ENCODE results near the gene EWSR1.
"Not testable (repeated sequence)": the region's sequence is repeated elsewhere in the genome, so short reads cannot be mapped to it uniquely, and the experiment has no call there.

The EWSR1 gene

GRCh38 chr22:29233277-29233877, 34.7 kb upstream of the EWSR1 start:
- no peaks in the 10 kb centered on the region for H3K27me3 Mint-ChIP-seq
- ATAC-seq (replicated peaks) (no peak), DNase-seq (no peak)
- H3K36me3 Mint-ChIP-seq (ENCODE audit: insufficient read depth), result no peaks in the 10 kb centered on the region
- H3K27ac Mint-ChIP-seq, result no peak overlapping the region
- H3K4me1 Mint-ChIP-seq (ENCODE audit: low read depth in 2 of 2), result no peaks in the 10 kb centered on the region
- no peaks in the 10 kb centered on the region for H3K9me3 Mint-ChIP-seq
- no peak overlapping the region for H3K4me3 Mint-ChIP-seq

GRCh38 chr22:29240481-29240880, 27.6 kb upstream of the EWSR1 start:
- not testable (repeated sequence) for H3K9me3 Mint-ChIP-seq; ATAC-seq (replicated peaks); H3K4me3 Mint-ChIP-seq; DNase-seq; H3K27ac Mint-ChIP-seq; H3K36me3 Mint-ChIP-seq (ENCODE audit: insufficient read depth); H3K4me1 Mint-ChIP-seq (ENCODE audit: low read depth in 2 of 2)
- H3K27me3 Mint-ChIP-seq, result peaks cover 11 to 26% of the 10 kb centered on the region in 2 donors

- H3K27me3 Mint-ChIP-seq, result peaks cover 11 to 29% of the 10 kb centered on the region in 2 donors
- peaks cover 0 to 7% of the 10 kb centered on the region in 2 donors for H3K4me1 Mint-ChIP-seq (ENCODE audit: low read depth in 2 of 2)
- H3K36me3 Mint-ChIP-seq (ENCODE audit: insufficient read depth), result no peaks in the 10 kb centered on the region
- DNase-seq (no peak), ATAC-seq (replicated peaks) (no peak)
- no peak overlapping the region for H3K27ac Mint-ChIP-seq
- H3K4me3 Mint-ChIP-seq, result no peak overlapping the region
- H3K9me3 Mint-ChIP-seq, result peaks cover 0 to 9% of the 10 kb centered on the region in 2 donors
These were observed 24.1 kb upstream of the EWSR1 start for GRCh38 chr22:29243874-29244446.

GRCh38 chr22:29244785-29245625, 23.1 kb upstream of the EWSR1 start:
- Mint-ChIP-seq H3K27me3 (peaks cover 11 to 29% of the 10 kb centered on the region in 2 donors), H3K4me3 (no peak overlapping the region), H3K9me3 (peaks cover 0 to 1% of the 10 kb centered on the region in 2 donors), H3K36me3 (ENCODE audit: insufficient read depth) (no peaks in the 10 kb centered on the region), H3K27ac (peak overlapping the region in 1 of 2 donors; percentile 73), H3K4me1 (ENCODE audit: low read depth in 2 of 2) (peaks cover 0 to 7% of the 10 kb centered on the region in 2 donors)
- ATAC-seq (replicated peaks) (no peak), DNase-seq (no peak)

- no peak overlapping the region for H3K27ac Mint-ChIP-seq
- H3K27me3 Mint-ChIP-seq, result peaks cover 11 to 29% of the 10 kb centered on the region in 2 donors
- peak; percentile 92 for ATAC-seq (replicated peaks)
- H3K4me1 Mint-ChIP-seq (ENCODE audit: low read depth in 2 of 2), result peaks cover 0 to 7% of the 10 kb centered on the region in 2 donors
- no peaks in the 10 kb centered on the region for H3K36me3 Mint-ChIP-seq (ENCODE audit: insufficient read depth)
- H3K9me3 Mint-ChIP-seq, result no peaks in the 10 kb centered on the region
- no peak overlapping the region for H3K4me3 Mint-ChIP-seq
- DNase-seq, result peak; percentile 63 to 71 (median 64)
These were observed 22.3 kb upstream of the EWSR1 start for GRCh38 chr22:29245626-29246385.

GRCh38 chr22:29247891-29248290, 20.2 kb upstream of the EWSR1 start:
- not testable (repeated sequence) for H3K4me3 Mint-ChIP-seq; H3K36me3 Mint-ChIP-seq (ENCODE audit: insufficient read depth); H3K4me1 Mint-ChIP-seq (ENCODE audit: low read depth in 2 of 2); H3K27ac Mint-ChIP-seq; DNase-seq; H3K9me3 Mint-ChIP-seq; ATAC-seq (replicated peaks)
- peaks cover 15 to 27% of the 10 kb centered on the region in 2 donors for H3K27me3 Mint-ChIP-seq

- peaks cover 0 to 3% of the 10 kb centered on the region in 2 donors for H3K4me1 Mint-ChIP-seq (ENCODE audit: low read depth in 2 of 2)
- DNase-seq (no peak), ATAC-seq (replicated peaks) (no peak)
- no peak overlapping the region for H3K4me3 Mint-ChIP-seq
- H3K27ac Mint-ChIP-seq, result no peak overlapping the region
- peaks cover 6% of the 10 kb centered on the region in 2 donors for H3K27me3 Mint-ChIP-seq
- H3K36me3 Mint-ChIP-seq (ENCODE audit: insufficient read depth), result no peaks in the 10 kb centered on the region
- no peaks in the 10 kb centered on the region for H3K9me3 Mint-ChIP-seq
These were observed 16.8 kb upstream of the EWSR1 start for GRCh38 chr22:29251265-29251664.

- Mint-ChIP-seq H3K27ac (no peak overlapping the region), H3K27me3 (peaks cover 6% of the 10 kb centered on the region in 2 donors), H3K36me3 (ENCODE audit: insufficient read depth) (no peaks in the 10 kb centered on the region), H3K9me3 (no peaks in the 10 kb centered on the region), H3K4me1 (ENCODE audit: low read depth in 2 of 2) (peaks cover 0 to 3% of the 10 kb centered on the region in 2 donors), H3K4me3 (no peak overlapping the region)
- ATAC-seq (replicated peaks), result no peak
- DNase-seq, result no peak
These were observed 15.8 kb upstream of the EWSR1 start for GRCh38 chr22:29251981-29252911.

- Mint-ChIP-seq H3K4me1 (ENCODE audit: low read depth in 2 of 2) (peaks cover 0 to 3% of the 10 kb centered on the region in 2 donors), H3K36me3 (ENCODE audit: insufficient read depth) (no peaks in the 10 kb centered on the region), H3K4me3 (no peak overlapping the region), H3K9me3 (no peaks in the 10 kb centered on the region), H3K27me3 (peaks cover 6% of the 10 kb centered on the region in 2 donors), H3K27ac (no peak overlapping the region)
- no peak for DNase-seq
- no peak for ATAC-seq (replicated peaks)
These were observed 14.3 kb upstream of the EWSR1 start for GRCh38 chr22:29253561-29254285.

GRCh38 chr22:29254286-29254660, 13.8 kb upstream of the EWSR1 start:
- no peak overlapping the region for H3K4me3 Mint-ChIP-seq
- ATAC-seq (replicated peaks), result no peak
- H3K27ac Mint-ChIP-seq, result no peak overlapping the region
- H3K9me3 Mint-ChIP-seq, result no peaks in the 10 kb centered on the region
- no peak for DNase-seq
- no peaks in the 10 kb centered on the region for H3K36me3 Mint-ChIP-seq (ENCODE audit: insufficient read depth)
- peaks cover 6% of the 10 kb centered on the region in 2 donors for H3K27me3 Mint-ChIP-seq
- peaks cover 0 to 3% of the 10 kb centered on the region in 2 donors for H3K4me1 Mint-ChIP-seq (ENCODE audit: low read depth in 2 of 2)

GRCh38 chr22:29255064-29255621, 12.9 kb upstream of the EWSR1 start:
- no peak overlapping the region for H3K4me3 Mint-ChIP-seq
- no peaks in the 10 kb centered on the region for H3K36me3 Mint-ChIP-seq (ENCODE audit: insufficient read depth)
- H3K4me1 Mint-ChIP-seq (ENCODE audit: low read depth in 2 of 2), result peaks cover 0 to 3% of the 10 kb centered on the region in 2 donors
- ATAC-seq (replicated peaks), result no peak
- H3K27me3 Mint-ChIP-seq, result peaks cover 6% of the 10 kb centered on the region in 2 donors
- H3K27ac Mint-ChIP-seq, result no peak overlapping the region
- no peak for DNase-seq
- H3K9me3 Mint-ChIP-seq, result no peaks in the 10 kb centered on the region
